Embryonic facial prominence (tissue), 1 donor: ENCODE data around the gene QKI.
"Not testable (repeated sequence)": the region's sequence is repeated elsewhere in the genome, so short reads cannot be mapped to it uniquely, and the experiment has no call there.

Source experiments
- DNase-seq: peaks from one replicate; pipeline ENCODE4 v3.0.0-alpha.2; 2016; ENCODE audit errors: extremely low spot score

Gene QKI

GRCh38 chr6:163579111-163579879 lies 164.8 kb downstream of the QKI start:
- no peak for DNase-seq

- no peak for DNase-seq
Observed at GRCh38 chr6:163579880-163580295, 165.4 kb downstream of the QKI start.

GRCh38 chr6:163580311-163581030 lies 166.0 kb downstream of the QKI start:
- no peak for DNase-seq

GRCh38 chr6:163583558-163583957 lies 169.0 kb downstream of the QKI start:
- no peak for DNase-seq

GRCh38 chr6:163585932-163586437 lies 171.5 kb downstream of the QKI start:
- no peak for DNase-seq

GRCh38 chr6:163586888-163587287 lies 172.4 kb downstream of the QKI start:
- DNase-seq: no peak

GRCh38 chr6:163588220-163588919 lies 173.9 kb downstream of the QKI start:
- no peak for DNase-seq

GRCh38 chr6:163589387-163589786 lies 174.9 kb downstream of the QKI start:
- DNase-seq: no peak

- DNase-seq: not testable (repeated sequence)
Observed at GRCh38 chr6:163590132-163590531, 175.6 kb downstream of the QKI start.

- DNase-seq: no peak
Observed at GRCh38 chr6:163592872-163593271, 178.4 kb downstream of the QKI start.

- no peak for DNase-seq
Observed at GRCh38 chr6:163596174-163596573, 181.7 kb downstream of the QKI start.

- no peak for DNase-seq
Observed at GRCh38 chr6:163599136-163599535, 184.6 kb downstream of the QKI start.

- no peak for DNase-seq
Observed at GRCh38 chr6:163599684-163600083, 185.2 kb downstream of the QKI start.

- no peak for DNase-seq
Observed at GRCh38 chr6:163600331-163600730, 185.8 kb downstream of the QKI start.

- DNase-seq: no peak
Observed at GRCh38 chr6:163600781-163601180, 186.3 kb downstream of the QKI start.

- no peak for DNase-seq
Observed at GRCh38 chr6:163602851-163603250, 188.3 kb downstream of the QKI start.

- no peak for DNase-seq
Observed at GRCh38 chr6:163603395-163603794, 188.9 kb downstream of the QKI start.

GRCh38 chr6:163605385-163606097 lies 191.0 kb downstream of the QKI start:
- no peak for DNase-seq

- DNase-seq: no peak
Observed at GRCh38 chr6:163607792-163608191, 193.3 kb downstream of the QKI start.

- no peak for DNase-seq
Observed at GRCh38 chr6:163608204-163608644, 193.7 kb downstream of the QKI start.

- no peak for DNase-seq
Observed at GRCh38 chr6:163612200-163612599, 197.7 kb downstream of the QKI start.

- no peak for DNase-seq
Observed at GRCh38 chr6:163613025-163613424, 198.5 kb downstream of the QKI start.
